ENCODE results near the gene TEX2. TPM values are rescaled to one million over a fixed set of nuclear protein-coding genes. Genes with fewer than 3 reads are reported as not detected.
A peak's percentile ranks its signal among the peaks of the same experiment; 100 is the strongest.

Gene TEX2
- total RNA-seq, 1 experiment from 2014 or later, result 20.2 TPM

DNA sequence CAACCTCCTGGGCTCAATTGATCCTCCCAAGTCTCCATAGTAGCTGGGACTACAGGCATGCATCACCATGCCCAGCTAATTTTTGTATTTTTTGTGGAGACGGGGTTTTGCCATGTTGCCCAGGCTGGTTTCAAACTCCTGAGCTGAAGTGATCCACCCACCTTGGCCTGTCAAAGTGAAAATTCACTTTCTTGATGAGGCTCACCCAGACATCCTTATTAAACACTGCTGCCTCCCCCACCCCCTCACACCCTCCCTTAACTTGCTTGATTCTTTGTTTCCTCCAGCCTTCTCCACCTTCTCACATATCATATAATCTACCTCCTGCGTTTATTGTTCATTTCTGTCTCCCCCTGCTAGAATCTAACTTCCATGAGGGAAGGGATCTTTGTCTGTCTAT is 46.0 kb upstream of the TEX2 start:
- no peak overlapping the region for H3K4me3 Mint-ChIP-seq (ENCODE audit: unreplicated experiment)
- H3K9me3 Mint-ChIP-seq (ENCODE audit: unreplicated experiment), result no peaks in the 10 kb centered on the region
- peaks cover 10% of the 10 kb centered on the region for H3K4me1 Mint-ChIP-seq (ENCODE audit: low read depth, unreplicated experiment)
- Histone ChIP-seq H3K27me3 (replicated peaks; ENCODE audit: control insufficient read depth, insufficient read depth, low read length) (no peaks in the 10 kb centered on the region), H3K4me1 (peaks cover 19% of the 10 kb centered on the region), H3K9me3 (no peaks in the 10 kb centered on the region), H3K36me3 (ENCODE audit: control insufficient read depth, insufficient read depth, low read length) (no peaks in the 10 kb centered on the region), H3K4me3 (ENCODE audit: low read depth, low read length) (no peak overlapping the region)
- POLR2A ChIA-PET, result no interaction called here
- intact Hi-C loops (cut with micrococcal nuclease; ENCODE audit: unreplicated experiment), result loop anchor here (5.0 kb wide), 1 partner anchor 188 kb away; the partner anchor contains the start of gene POLG2
- no peak overlapping the region for H3K27ac Mint-ChIP-seq (ENCODE audit: unreplicated experiment)
- CTCF ChIA-PET, result interaction anchor here (0.6 kb wide), 1 partner anchor 94 kb away, joined by 4 read pairs; no protein-coding TSS in a partner anchor
- TF ChIP-seq CTCF (IDR thresholded peaks at IDR 0.05; ENCODE audit: insufficient read depth in 1 of 2, low read depth in 1 of 2, low read length in 1 of 2, severe bottlenecking in 1 of 2, unreplicated experiment in 1 of 2), result no peak
- no peaks in the 10 kb centered on the region for H3K27me3 Mint-ChIP-seq (ENCODE audit: insufficient read depth, unreplicated experiment)
- DNase-seq, result no peak
- H3K36me3 Mint-ChIP-seq (ENCODE audit: insufficient read depth, unreplicated experiment), result no peaks in the 10 kb centered on the region
- BruUV-seq (replicated peaks), result no TSS peak

- ChIA-PET POLR2A (no interaction called here), CTCF (interaction anchor here (0.7 to 1.5 kb wide), 2 partner anchors 113 to 360 kb away, joined by 5 to 19 read pairs; no protein-coding TSS in a partner anchor)
- Histone ChIP-seq H3K4me3 (ENCODE audit: low read depth, low read length) (no peak overlapping the region), H3K9me3 (no peaks in the 10 kb centered on the region), H3K36me3 (ENCODE audit: control insufficient read depth, insufficient read depth, low read length) (no peaks in the 10 kb centered on the region), H3K4me1 (peaks cover 38% of the 10 kb centered on the region), H3K27me3 (replicated peaks; ENCODE audit: control insufficient read depth, insufficient read depth, low read length) (no peaks in the 10 kb centered on the region)
- Mint-ChIP-seq H3K27ac (ENCODE audit: unreplicated experiment) (no peak overlapping the region), H3K9me3 (ENCODE audit: unreplicated experiment) (no peaks in the 10 kb centered on the region), H3K4me3 (ENCODE audit: unreplicated experiment) (no peak overlapping the region), H3K36me3 (ENCODE audit: insufficient read depth, unreplicated experiment) (peaks cover 11% of the 10 kb centered on the region), H3K4me1 (ENCODE audit: low read depth, unreplicated experiment) (peaks cover 22% of the 10 kb centered on the region), H3K27me3 (ENCODE audit: insufficient read depth, unreplicated experiment) (no peaks in the 10 kb centered on the region)
- intact Hi-C loops (cut with micrococcal nuclease; ENCODE audit: unreplicated experiment), result loop anchor here (1.0 to 5.0 kb wide), 3 partner anchors 37 to 190 kb away; partner anchors contain the start of gene POLG2
- peak; percentile 80 to 89 for TF ChIP-seq CTCF (IDR thresholded peaks at IDR 0.05; ENCODE audit: insufficient read depth in 1 of 2, low read depth in 1 of 2, low read length in 1 of 2, severe bottlenecking in 1 of 2, unreplicated experiment in 1 of 2)
- DNase-seq, result peak; percentile 72 to 77
- BruUV-seq (replicated peaks), result no TSS peak
These were observed 43.9 kb upstream of the TEX2 start for GRCh38 chr17:64306850-64307463.

DNA sequence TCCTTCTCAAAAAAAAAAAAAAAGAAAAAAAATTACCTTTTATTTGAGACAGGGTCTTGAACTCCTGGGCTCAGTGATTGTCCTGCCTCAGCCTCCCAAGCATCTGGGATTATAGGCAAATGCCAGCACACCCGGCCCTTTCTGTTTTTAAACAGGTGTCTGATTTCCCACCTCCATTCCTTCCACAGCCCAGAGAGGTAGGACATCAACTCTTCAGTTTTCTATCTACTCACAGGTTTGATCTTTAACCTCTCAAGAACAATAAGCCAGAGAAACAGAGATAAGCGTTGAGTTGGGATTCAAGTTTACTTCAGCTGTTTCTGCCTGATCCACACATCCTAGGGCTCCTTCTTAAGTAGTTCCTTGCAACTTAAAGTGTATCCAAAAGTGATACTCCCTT is 41.5 kb upstream of the TEX2 start:
- BruUV-seq (replicated peaks), result no TSS peak
- ChIA-PET POLR2A (no interaction called here), CTCF (interaction anchor here (0.6 to 4.2 kb wide), 3 partner anchors 14 to 114 kb away, joined by 4 to 52 read pairs (median 4); no protein-coding TSS in a partner anchor)
- no peaks in the 10 kb centered on the region for H3K36me3 ChIP-seq (ENCODE audit: control insufficient read depth, insufficient read depth, low read length)
- Mint-ChIP-seq H3K4me3 (ENCODE audit: unreplicated experiment) (peak overlapping the region; percentile 58), H3K27me3 (ENCODE audit: insufficient read depth, unreplicated experiment) (no peaks in the 10 kb centered on the region), H3K36me3 (ENCODE audit: insufficient read depth, unreplicated experiment) (peaks cover 12% of the 10 kb centered on the region), H3K27ac (ENCODE audit: unreplicated experiment) (peak overlapping the region; percentile 83), H3K4me1 (ENCODE audit: low read depth, unreplicated experiment) (peaks cover 31% of the 10 kb centered on the region), H3K9me3 (ENCODE audit: unreplicated experiment) (no peaks in the 10 kb centered on the region)
- peaks cover 52% of the 10 kb centered on the region for H3K4me1 ChIP-seq
- H3K4me3 ChIP-seq (ENCODE audit: low read depth, low read length), result no peak overlapping the region
- no peaks in the 10 kb centered on the region for H3K27me3 ChIP-seq (replicated peaks; ENCODE audit: control insufficient read depth, insufficient read depth, low read length)
- H3K9me3 ChIP-seq, result no peaks in the 10 kb centered on the region
- TF ChIP-seq CTCF (IDR thresholded peaks at IDR 0.05; ENCODE audit: insufficient read depth in 1 of 2, low read depth in 1 of 2, low read length in 1 of 2, severe bottlenecking in 1 of 2, unreplicated experiment in 1 of 2), result no peak
- intact Hi-C loops (cut with micrococcal nuclease; ENCODE audit: unreplicated experiment), result no loop called here
- DNase-seq, result peak in 1 of 2 experiments; percentile 48
